ENCODE results near the gene MAP1A.
"Not testable (repeated sequence)": the region's sequence is repeated elsewhere in the genome, so short reads cannot be mapped to it uniquely, and the experiment has no call there.

The MAP1A gene

DNA sequence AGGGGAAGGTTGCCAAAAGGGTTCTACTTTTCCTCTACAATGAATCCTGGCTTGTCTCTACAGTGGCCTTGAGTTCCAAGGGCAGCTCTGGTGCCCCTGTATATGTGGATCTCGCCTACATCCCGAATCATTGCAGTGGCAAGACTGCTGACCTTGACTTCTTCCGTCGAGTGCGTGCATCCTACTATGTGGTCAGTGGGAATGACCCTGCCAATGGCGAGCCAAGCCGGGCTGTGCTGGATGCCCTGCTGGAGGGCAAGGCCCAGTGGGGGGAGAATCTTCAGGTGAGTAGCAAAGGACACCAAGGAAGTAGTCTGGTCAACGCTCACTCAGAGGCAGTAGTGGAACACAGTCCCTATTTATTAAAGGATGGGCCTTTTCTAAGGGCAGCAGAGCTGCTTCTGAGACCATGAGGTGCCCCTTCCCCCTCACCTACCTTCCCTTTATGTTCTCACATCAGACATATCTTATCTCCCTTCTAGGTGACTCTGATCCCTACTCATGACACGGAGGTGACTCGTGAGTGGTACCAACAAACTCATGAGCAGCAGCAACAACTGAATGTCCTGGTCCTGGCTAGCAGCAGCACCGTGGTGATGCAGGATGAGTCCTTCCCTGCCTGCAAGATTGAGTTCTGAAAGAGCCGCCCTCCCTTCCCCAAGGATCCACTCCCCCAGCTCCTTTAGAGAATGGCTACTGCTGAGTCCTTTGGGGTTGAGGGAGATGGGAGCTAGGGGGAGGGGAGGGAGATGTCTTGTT is 12.4 kb downstream of the MAP1A start:
- no peak for DNase-seq (ENCODE audit: low spot score)

- no peak for DNase-seq (ENCODE audit: low spot score)
Observed at GRCh38 chr15:43531018-43531670, 13.7 kb downstream of the MAP1A start.

- DNase-seq (ENCODE audit: low spot score): not testable (repeated sequence)
Observed at GRCh38 chr15:43532826-43533225, 15.4 kb downstream of the MAP1A start.

- no peak for DNase-seq (ENCODE audit: low spot score)
Observed at GRCh38 chr15:43534897-43535296, 17.5 kb downstream of the MAP1A start.

DNA sequence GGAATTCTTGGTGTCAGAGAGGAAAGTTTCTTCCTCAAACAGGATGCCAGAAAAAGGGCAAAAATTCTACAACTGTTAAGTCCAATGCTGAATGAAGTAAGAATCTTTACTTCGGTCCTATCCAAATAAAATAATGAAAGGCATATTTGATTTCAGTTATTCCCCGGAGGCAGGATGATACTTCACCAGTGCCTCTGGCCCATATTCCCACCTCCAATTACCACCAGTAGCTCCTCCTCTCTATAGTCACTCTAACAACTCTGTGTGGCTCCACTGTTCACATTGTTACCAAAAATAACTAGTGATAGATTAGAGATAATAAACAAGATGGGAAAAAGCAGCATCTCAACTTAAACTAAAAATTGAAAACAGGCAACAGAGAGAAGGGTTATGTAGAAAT is 20.7 kb downstream of the MAP1A start:
- DNase-seq (ENCODE audit: low spot score): no peak

- no peak for DNase-seq (ENCODE audit: low spot score)
Observed at GRCh38 chr15:43541785-43542184, 24.4 kb downstream of the MAP1A start.

DNA sequence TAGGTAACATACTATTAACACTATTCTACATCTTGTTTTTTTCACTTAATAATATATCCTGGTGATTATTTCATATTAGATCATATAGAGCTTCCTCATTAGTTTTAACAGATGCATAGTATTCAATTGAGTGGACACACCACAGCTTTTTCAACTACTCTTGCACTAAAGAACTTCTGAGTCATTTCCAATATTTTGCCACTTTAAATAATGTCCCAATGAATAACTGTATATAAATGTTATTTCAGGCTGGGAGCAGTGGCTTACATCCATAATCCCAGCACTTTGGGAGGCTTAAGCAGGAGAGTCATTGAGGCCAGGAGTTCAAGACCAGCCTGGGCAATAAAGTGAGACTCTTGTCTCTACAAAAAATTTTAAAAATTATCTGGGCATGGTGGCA is 26.9 kb downstream of the MAP1A start:
- DNase-seq (ENCODE audit: low spot score): no peak

GRCh38 chr15:43545426-43545825 is 28.0 kb downstream of the MAP1A start:
- DNase-seq (ENCODE audit: low spot score): no peak

- DNase-seq (ENCODE audit: low spot score): no peak
Observed at GRCh38 chr15:43547539-43547938, 30.1 kb downstream of the MAP1A start.

GRCh38 chr15:43550527-43551363 is 33.3 kb downstream of the MAP1A start:
- no peak for DNase-seq (ENCODE audit: low spot score)

DNA sequence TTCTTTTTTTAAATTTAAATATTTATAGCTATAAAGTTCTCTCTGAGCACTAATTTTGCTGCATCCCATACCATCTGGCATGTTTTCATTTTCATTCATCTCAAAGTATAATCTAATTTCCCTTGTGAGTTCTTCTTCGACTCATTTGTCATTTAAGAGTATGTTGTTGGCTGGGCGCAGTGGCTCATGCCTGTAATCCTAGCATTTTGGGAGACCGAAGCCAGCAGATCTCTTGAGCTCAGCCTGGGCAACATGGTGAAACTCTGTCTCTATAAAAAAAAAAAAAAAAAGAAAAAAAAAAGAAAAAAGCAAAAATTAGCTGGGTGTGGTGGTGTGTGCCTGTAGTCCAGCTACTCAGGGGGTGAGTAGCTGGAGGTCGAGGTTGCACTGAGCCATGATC is 34.8 kb downstream of the MAP1A start:
- no peak for DNase-seq (ENCODE audit: low spot score)

GRCh38 chr15:43552986-43553385 is 35.6 kb downstream of the MAP1A start:
- no peak for DNase-seq (ENCODE audit: low spot score)

DNA sequence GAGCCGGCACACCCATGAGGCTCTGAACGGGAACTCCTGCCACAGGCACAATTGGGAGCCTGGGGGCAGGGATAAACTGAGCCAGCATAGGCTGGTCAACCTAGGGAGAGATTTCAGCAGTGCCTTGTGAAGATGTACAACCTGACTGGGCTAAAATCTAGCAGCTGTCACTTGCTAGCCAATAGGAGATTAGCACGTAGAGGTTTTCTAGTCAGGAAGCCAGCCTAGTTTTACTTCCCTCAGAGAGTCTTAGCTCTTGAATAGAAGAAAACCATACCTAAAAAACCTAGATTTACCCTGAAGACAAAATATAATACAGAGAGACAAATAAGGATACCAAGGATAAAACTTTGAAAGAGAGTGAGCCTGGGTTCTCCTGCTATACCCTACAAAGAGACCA is 45.3 kb downstream of the MAP1A start:
- DNase-seq (ENCODE audit: low spot score): not testable (repeated sequence)

DNA sequence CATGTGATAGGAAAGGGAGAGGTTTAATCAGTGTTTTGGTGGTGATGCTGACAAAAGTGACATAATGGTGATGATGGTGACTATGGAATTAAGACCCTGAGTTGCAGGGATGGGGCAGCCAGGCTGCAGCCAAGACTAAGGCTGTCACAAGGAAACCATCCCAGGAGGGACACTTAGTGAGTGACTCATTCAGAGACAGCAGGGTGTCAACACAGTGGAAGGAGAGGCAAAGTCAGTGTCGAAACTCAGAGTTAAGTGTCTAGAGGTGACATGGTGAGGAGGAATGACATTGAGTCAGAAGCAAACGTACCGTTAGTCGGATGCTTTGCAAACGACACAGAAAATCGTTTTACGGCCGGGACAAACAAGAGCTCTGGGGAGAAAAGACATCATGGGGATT is 46.4 kb downstream of the MAP1A start:
- not testable (repeated sequence) for DNase-seq (ENCODE audit: low spot score)

- not testable (repeated sequence) for DNase-seq (ENCODE audit: low spot score)
Observed at GRCh38 chr15:43566615-43567014, 49.2 kb downstream of the MAP1A start.

DNA sequence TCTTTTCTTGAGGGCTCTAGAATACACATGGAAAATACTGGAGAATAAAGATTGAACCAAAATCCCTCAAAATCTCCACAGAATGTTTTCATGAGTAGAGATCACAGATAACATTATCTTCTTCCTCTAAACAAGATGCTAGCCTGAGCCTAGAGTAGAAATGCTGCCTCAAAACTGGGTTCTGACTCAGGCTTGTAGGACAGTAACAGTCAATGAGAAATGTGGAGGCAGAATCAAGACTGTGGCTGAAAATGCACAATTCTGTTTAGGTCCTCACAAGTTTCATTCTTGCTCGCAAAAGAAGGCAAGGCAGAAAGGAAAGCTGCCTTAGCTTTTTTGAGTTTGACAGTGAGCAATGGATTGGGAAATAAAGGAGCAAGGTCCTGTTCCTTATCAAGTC is 57.2 kb downstream of the MAP1A start:
- not testable (repeated sequence) for DNase-seq (ENCODE audit: low spot score)
